Activated CD4-positive, alpha-beta T cell treated with anti-CD3 and anti-CD28 coated beads for 36 hours (primary cell): ENCODE measurements around the gene CRYBA2. TPM values are rescaled to one million over a fixed set of nuclear protein-coding genes. Genes with fewer than 3 reads are reported as not detected.

ENCODE experiments used
- ATAC-seq: fragments of 200-7000 bp; cut with Tn5 transposase; one replicate; pipeline ENCODE4 v1.10.0; 2021; ENCODE audit warnings: mild to moderate bottlenecking, moderate library complexity
- CTCF ChIA-PET: fragments of 350-600 bp; sonication (Branson Sonifier 250); formaldehyde crosslinking; loops from one replicate; lab custom pipeline; 2021; ENCODE audit warnings: antibody characterized with exemption; lab: Charles Lee
- POLR2A ChIA-PET: fragments of 350-600 bp; sonication (Branson Sonifier 250); formaldehyde crosslinking; loops from one replicate; lab custom pipeline; 2021; ENCODE audit warnings: antibody characterized with exemption, inconsistent platforms; lab: Charles Lee
- DNase-seq: peaks from one replicate; pipeline ENCODE4 v3.0.0-alpha.2; 2020
- H3K27ac Mint-ChIP-seq: one replicate; pipeline ENCODE4 v1.8.0; 2021; ENCODE audit warnings: mixed read lengths
- H3K27me3 Mint-ChIP-seq: one replicate; pipeline ENCODE4 v1.8.0; 2021; ENCODE audit warnings: mixed read lengths
- H3K36me3 Mint-ChIP-seq: one replicate; pipeline ENCODE4 v1.8.0; 2021; ENCODE audit warnings: low read depth, mixed read lengths
- H3K4me1 Mint-ChIP-seq: one replicate; pipeline ENCODE4 v1.8.0; 2021; ENCODE audit warnings: mixed read lengths
- H3K4me3 Mint-ChIP-seq: one replicate; pipeline ENCODE4 v1.8.0; 2021; ENCODE audit warnings: mild to moderate bottlenecking, moderate library complexity, mixed read lengths
- H3K9me3 Mint-ChIP-seq: one replicate; pipeline ENCODE4 v1.8.0; 2021; ENCODE audit warnings: low read depth, mixed read lengths
- intact Hi-C, 2 experiments: fragments of 100-400 bp; cut with DNase I in 1 of 2; cut with micrococcal nuclease in 1 of 2; formaldehyde crosslinking; loops; one replicate each; pipeline versions ENCODE4 v1.14.2 to v1.15.1; 2022 to 2024; cut with DNase I, micrococcal nuclease
- total RNA-seq, 2 experiments: library from RNA; stranded (reverse); gene quantifications; one replicate each; pipeline ENCODE4 v1.2.3, GENCODE V29; 2021

Gene CRYBA2
- total RNA-seq, 2 experiments from 2014 or later = not detected

- POLR2A ChIA-PET = no interaction called here
- Mint-ChIP-seq H3K27me3 (peaks cover 3% of the 10 kb centered on the region), H3K27ac (no peak overlapping the region), H3K36me3 (no peaks in the 10 kb centered on the region), H3K4me1 (no peaks in the 10 kb centered on the region), H3K4me3 (no peak overlapping the region), H3K9me3 (no peaks in the 10 kb centered on the region)
- intact Hi-C loops = no loop called here
- CTCF ChIA-PET = interaction anchor here (0.7 kb wide), 1 partner anchor 698 kb away, joined by 3 read pairs; no protein-coding TSS in a partner anchor
- no peak for ATAC-seq
- no peak for DNase-seq
Observed at GRCh38 chr2:219022041-219022440, 28.8 kb upstream of the CRYBA2 start.

- peaks cover 3% of the 10 kb centered on the region for H3K27me3 Mint-ChIP-seq
- no peak overlapping the region for H3K27ac Mint-ChIP-seq
- H3K9me3 Mint-ChIP-seq = no peaks in the 10 kb centered on the region
- DNase-seq (no peak), ATAC-seq (no peak)
- no peaks in the 10 kb centered on the region for H3K36me3 Mint-ChIP-seq
- H3K4me3 Mint-ChIP-seq = no peak overlapping the region
- intact Hi-C loops = no loop called here
- POLR2A ChIA-PET = no interaction called here
- CTCF ChIA-PET = interaction anchor here (0.6 to 0.7 kb wide), 2 partner anchors 25 to 698 kb away, joined by 3 read pairs; no protein-coding TSS in a partner anchor
- H3K4me1 Mint-ChIP-seq = no peaks in the 10 kb centered on the region
Observed at GRCh38 chr2:219021591-219021990, 28.4 kb upstream of the CRYBA2 start.

GRCh38 chr2:219020604-219021365 lies 27.6 kb upstream of the CRYBA2 start:
- Mint-ChIP-seq H3K36me3 (no peaks in the 10 kb centered on the region), H3K27me3 (peaks cover 3% of the 10 kb centered on the region), H3K4me1 (no peaks in the 10 kb centered on the region), H3K9me3 (no peaks in the 10 kb centered on the region), H3K27ac (no peak overlapping the region), H3K4me3 (no peak overlapping the region)
- ATAC-seq = no peak
- no peak for DNase-seq
- intact Hi-C loops = no loop called here
- CTCF ChIA-PET = interaction anchor here (0.6 to 1.5 kb wide), 3 partner anchors 13 to 83 kb away, joined by 3 to 4 read pairs (median 4); no protein-coding TSS in a partner anchor
- POLR2A ChIA-PET = no interaction called here

- ATAC-seq (no peak), DNase-seq (no peak)
- Mint-ChIP-seq H3K36me3 (no peaks in the 10 kb centered on the region), H3K27ac (no peak overlapping the region), H3K27me3 (peaks cover 11% of the 10 kb centered on the region), H3K9me3 (no peaks in the 10 kb centered on the region), H3K4me1 (no peaks in the 10 kb centered on the region), H3K4me3 (no peak overlapping the region)
- ChIA-PET POLR2A (no interaction called here), CTCF (interaction anchor here (0.7 to 1.5 kb wide), 3 partner anchors 10 to 85 kb away, joined by 4 to 6 read pairs (median 4); no protein-coding TSS in a partner anchor)
- intact Hi-C loops = no loop called here
Observed at GRCh38 chr2:219019436-219019835, 26.2 kb upstream of the CRYBA2 start.

GRCh38 chr2:219018726-219019125 lies 25.5 kb upstream of the CRYBA2 start:
- DNase-seq (no peak), ATAC-seq (no peak)
- Mint-ChIP-seq H3K27ac (no peak overlapping the region), H3K36me3 (no peaks in the 10 kb centered on the region), H3K9me3 (no peaks in the 10 kb centered on the region), H3K4me1 (no peaks in the 10 kb centered on the region), H3K27me3 (peaks cover 11% of the 10 kb centered on the region), H3K4me3 (no peak overlapping the region)
- intact Hi-C loops = no loop called here
- POLR2A ChIA-PET = no interaction called here
- CTCF ChIA-PET = interaction anchor here (0.7 kb wide), 2 partner anchors 11 to 12 kb away, joined by 3 to 4 read pairs; no protein-coding TSS in a partner anchor

GRCh38 chr2:219018286-219018685 lies 25.1 kb upstream of the CRYBA2 start:
- Mint-ChIP-seq H3K27ac (no peak overlapping the region), H3K36me3 (no peaks in the 10 kb centered on the region), H3K27me3 (peaks cover 11% of the 10 kb centered on the region), H3K4me3 (no peak overlapping the region), H3K4me1 (no peaks in the 10 kb centered on the region), H3K9me3 (no peaks in the 10 kb centered on the region)
- DNase-seq = no peak
- intact Hi-C loops = no loop called here
- no peak for ATAC-seq
- POLR2A ChIA-PET = no interaction called here
- CTCF ChIA-PET = interaction anchor here (0.7 kb wide), 1 partner anchor 12 kb away, joined by 3 read pairs; no protein-coding TSS in a partner anchor

- ChIA-PET CTCF (interaction anchor here (0.5 to 1.6 kb wide), 2 partner anchors 37 to 331 kb away, joined by 3 to 9 read pairs; no protein-coding TSS in a partner anchor), POLR2A (interaction anchor here (0.6 kb wide), 1 partner anchor 37 kb away, joined by 5 read pairs; no protein-coding TSS in a partner anchor)
- intact Hi-C loops = no loop called here
- no peak for DNase-seq
- Mint-ChIP-seq H3K27ac (no peak overlapping the region), H3K27me3 (peaks cover 15% of the 10 kb centered on the region), H3K4me1 (no peaks in the 10 kb centered on the region), H3K36me3 (no peaks in the 10 kb centered on the region), H3K9me3 (no peaks in the 10 kb centered on the region), H3K4me3 (no peak overlapping the region)
- no peak for ATAC-seq
Observed at GRCh38 chr2:219017201-219017931, 24.1 kb upstream of the CRYBA2 start.

GRCh38 chr2:219016721-219017120 lies 23.5 kb upstream of the CRYBA2 start:
- Mint-ChIP-seq H3K36me3 (no peaks in the 10 kb centered on the region), H3K27ac (no peak overlapping the region), H3K9me3 (no peaks in the 10 kb centered on the region), H3K4me3 (no peak overlapping the region), H3K4me1 (no peaks in the 10 kb centered on the region), H3K27me3 (peaks cover 15% of the 10 kb centered on the region)
- ChIA-PET CTCF (interaction anchor here (1.6 kb wide), 1 partner anchor 36 kb away, joined by 9 read pairs; no protein-coding TSS in a partner anchor), POLR2A (no interaction called here)
- ATAC-seq (no peak), DNase-seq (no peak)
- intact Hi-C loops = no loop called here

GRCh38 chr2:219010873-219011272 lies 17.7 kb upstream of the CRYBA2 start:
- no peaks in the 10 kb centered on the region for H3K36me3 Mint-ChIP-seq
- ChIA-PET CTCF (interaction anchor here (0.8 to 1.4 kb wide), 5 partner anchors 12 to 485 kb away, joined by 3 to 5 read pairs (median 3); no protein-coding TSS in a partner anchor), POLR2A (no interaction called here)
- H3K9me3 Mint-ChIP-seq = no peaks in the 10 kb centered on the region
- ATAC-seq = no peak
- DNase-seq = no peak
- H3K4me3 Mint-ChIP-seq = no peak overlapping the region
- H3K27me3 Mint-ChIP-seq = peaks cover 28% of the 10 kb centered on the region
- H3K27ac Mint-ChIP-seq = no peak overlapping the region
- no peaks in the 10 kb centered on the region for H3K4me1 Mint-ChIP-seq
- intact Hi-C loops = no loop called here

- H3K27me3 Mint-ChIP-seq = peaks cover 35% of the 10 kb centered on the region
- ChIA-PET CTCF (interaction anchor here (0.6 to 1.4 kb wide), 6 partner anchors 11 to 164 kb away, joined by 3 to 5 read pairs (median 3); no protein-coding TSS in a partner anchor), POLR2A (no interaction called here)
- H3K27ac Mint-ChIP-seq = no peak overlapping the region
- ATAC-seq (peak; percentile 73), DNase-seq (peak; percentile 52)
- H3K9me3 Mint-ChIP-seq = no peaks in the 10 kb centered on the region
- intact Hi-C loops = no loop called here
- no peaks in the 10 kb centered on the region for H3K4me1 Mint-ChIP-seq
- H3K4me3 Mint-ChIP-seq = no peak overlapping the region
- H3K36me3 Mint-ChIP-seq = no peaks in the 10 kb centered on the region
Observed at GRCh38 chr2:219010162-219010756, 17.0 kb upstream of the CRYBA2 start.

- DNase-seq (no peak), ATAC-seq (no peak)
- Mint-ChIP-seq H3K9me3 (no peaks in the 10 kb centered on the region), H3K4me1 (no peaks in the 10 kb centered on the region), H3K4me3 (no peak overlapping the region), H3K27me3 (peaks cover 35% of the 10 kb centered on the region), H3K36me3 (no peaks in the 10 kb centered on the region), H3K27ac (no peak overlapping the region)
- ChIA-PET POLR2A (no interaction called here), CTCF (interaction anchor here (1.0 kb wide), 1 partner anchor 13 kb away, joined by 5 read pairs; no protein-coding TSS in a partner anchor)
- intact Hi-C loops = no loop called here
Observed at GRCh38 chr2:219009294-219009693, 16.1 kb upstream of the CRYBA2 start.
